PFSK-1 (cell line): ENCODE data around the gene ADH1B.

Source experiments
- POLR2AphosphoS5 ChIP-seq: IDR thresholded peaks from 2 replicates; pipeline ENCODE4 v1.6.1; 2012; ENCODE audit warnings: low read depth, mild to moderate bottlenecking, control low read depth, low read length, moderate library complexity
- REST ChIP-seq, 2 experiments: IDR thresholded peaks; 2 replicates each; pipeline versions ENCODE4 v1.6.1 to v1.8.0; 2011 to 2012; ENCODE audit warnings: low read depth in 2 of 2, low read length in 2 of 2, control low read depth in 1 of 2, inconsistent platforms in 1 of 2, mild to moderate bottlenecking in 1 of 2, moderate library complexity in 1 of 2; ENCODE audit not compliant: insufficient read depth in 1 of 2
- SIN3A ChIP-seq: IDR thresholded peaks from 2 replicates; pipeline ENCODE4 v1.6.1; 2012; ENCODE audit warnings: mild to moderate bottlenecking, low read length, moderate library complexity, borderline replicate concordance; ENCODE audit not compliant: insufficient read depth
- TAF1 ChIP-seq: IDR thresholded peaks from 2 replicates; pipeline ENCODE4 v1.6.1; 2012; ENCODE audit warnings: low read length, control low read depth, borderline replicate concordance; ENCODE audit not compliant: insufficient read depth

- TF ChIP-seq POLR2AphosphoS5 (no peak), TAF1 (no peak), SIN3A (no peak), REST (IDR thresholded peaks at IDR 0.05; ENCODE audit: insufficient read depth in 1 of 2, low read depth in 2 of 2, low read length in 2 of 2) (no peak)
Measured at GRCh38 chr4:99310389-99310788, 10.8 kb downstream of the ADH1B start.
